ENCODE data around the gene CRYBB1.

Gene CRYBB1

GRCh38 chr22:26656891-26657851, 39.3 kb upstream of the CRYBB1 start, which contains the start of gene MIAT:
MIAT (plus strand) TSS chr22:26657588.
- H4K20me1 ChIP-seq (ENCODE audit: insufficient read depth, low read length): no peaks in the 10 kb centered on the region
- H3K4me3 ChIP-seq (ENCODE audit: low read depth in 1 of 2, low read length in 2 of 2): peak within 1 kb of the TSS; percentile 8 to 59; a peak in 3 of 4 replicates
- H3K9me3 ChIP-seq (ENCODE audit: insufficient read depth, low read length, severe bottlenecking): no peaks in the 10 kb centered on the region
- DNase-seq (peak; percentile 39), ATAC-seq (ENCODE audit: insufficient read depth, low read depth) (peak; percentile 19; the same call in 1 of the 3 replicates)
- H3K27ac ChIP-seq (ENCODE audit: low read length): peak within 1 kb of the TSS; percentile 55; the same call in 1 of the 2 replicates
- H3K4me1 ChIP-seq (ENCODE audit: insufficient read depth, low read length): peaks cover 25% of the 10 kb centered on the region
- no peaks in the 10 kb centered on the region for H3K36me3 ChIP-seq (ENCODE audit: insufficient read depth, low read length)
- H3K9ac ChIP-seq (ENCODE audit: low read depth, low read length): peak within 1 kb of the TSS; percentile 52
- peak; percentile 85 for TF ChIP-seq EZH2 (IDR thresholded peaks at IDR 0.05; ENCODE audit: borderline replicate concordance, low read depth, low read length, severe bottlenecking)
- no peak for TF ChIP-seq CTCF (IDR thresholded peaks at IDR 0.05; ENCODE audit: borderline replicate concordance, extremely low read depth, low read length, poor library complexity, severe bottlenecking)
- peak within 1 kb of the TSS; percentile 90 for H3K4me2 ChIP-seq (ENCODE audit: insufficient read depth, low read length)
- peak within 1 kb of the TSS; percentile 80 for H2AFZ ChIP-seq (ENCODE audit: low read depth, low read length)
- H3K27me3 ChIP-seq (ENCODE audit: insufficient read depth, low read length, poor library complexity): peaks cover 16% of the 10 kb centered on the region
- H3K79me2 ChIP-seq (ENCODE audit: insufficient read depth, low read length): no peaks in the 10 kb centered on the region

GRCh38 chr22:26651815-26652214, 34.0 kb upstream of the CRYBB1 start:
- H3K79me2 ChIP-seq (ENCODE audit: insufficient read depth, low read length): no peaks in the 10 kb centered on the region
- no peak overlapping the region for H2AFZ ChIP-seq (ENCODE audit: low read depth, low read length)
- H3K4me3 ChIP-seq (ENCODE audit: low read depth in 1 of 2, low read length in 2 of 2): no peak overlapping the region
- H3K9ac ChIP-seq (ENCODE audit: low read depth, low read length): no peak overlapping the region
- no peaks in the 10 kb centered on the region for H3K36me3 ChIP-seq (ENCODE audit: insufficient read depth, low read length)
- H4K20me1 ChIP-seq (ENCODE audit: insufficient read depth, low read length): no peaks in the 10 kb centered on the region
- H3K4me2 ChIP-seq (ENCODE audit: insufficient read depth, low read length): no peak overlapping the region
- TF ChIP-seq EZH2 (IDR thresholded peaks at IDR 0.05; ENCODE audit: borderline replicate concordance, low read depth, low read length, severe bottlenecking) (no peak), CTCF (IDR thresholded peaks at IDR 0.05; ENCODE audit: borderline replicate concordance, extremely low read depth, low read length, poor library complexity, severe bottlenecking) (no peak)
- H3K9me3 ChIP-seq (ENCODE audit: insufficient read depth, low read length, severe bottlenecking): no peaks in the 10 kb centered on the region
- peaks cover 26% of the 10 kb centered on the region for H3K4me1 ChIP-seq (ENCODE audit: insufficient read depth, low read length)
- DNase-seq (no peak), ATAC-seq (ENCODE audit: insufficient read depth, low read depth) (no peak)
- H3K27ac ChIP-seq (ENCODE audit: low read length): no peak overlapping the region
- H3K27me3 ChIP-seq (ENCODE audit: insufficient read depth, low read length, poor library complexity): peaks cover 5% of the 10 kb centered on the region

DNA sequence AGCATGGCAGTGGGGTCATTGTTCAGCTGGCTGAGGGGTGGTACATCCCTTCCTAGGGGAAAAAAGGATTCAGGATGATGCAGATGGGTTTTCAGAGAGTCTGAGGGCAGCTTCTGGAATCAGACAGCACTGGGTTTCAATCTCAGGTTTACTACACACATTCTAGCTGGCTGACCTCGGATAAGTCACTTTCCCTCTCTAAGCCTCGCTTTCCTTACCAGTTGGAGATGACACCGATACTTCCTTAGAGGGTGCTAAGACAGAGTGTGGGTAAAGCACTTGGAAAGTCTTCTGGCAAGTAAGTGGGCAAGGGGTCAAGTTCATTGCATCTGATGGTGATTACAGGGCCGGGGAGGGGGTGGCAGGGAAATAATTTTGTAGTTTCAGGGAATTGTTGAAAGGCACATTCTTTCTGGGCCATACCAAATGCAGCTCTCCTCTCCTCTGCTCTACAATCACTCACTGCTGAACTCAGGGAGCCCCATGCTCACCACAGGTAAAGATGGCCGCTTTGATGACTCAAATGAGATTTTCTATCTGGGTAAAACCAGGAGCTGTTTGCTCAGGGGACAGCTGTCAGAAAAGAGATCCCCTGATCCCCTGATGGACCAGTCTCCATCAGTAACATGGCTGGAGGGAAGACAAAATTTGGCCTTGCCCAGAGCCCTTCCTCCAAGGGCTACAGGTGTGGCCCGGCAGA, 33.0 kb upstream of the CRYBB1 start:
- Histone ChIP-seq H3K27me3 (ENCODE audit: insufficient read depth, low read length, poor library complexity) (peaks cover 5% of the 10 kb centered on the region), H4K20me1 (ENCODE audit: insufficient read depth, low read length) (no peaks in the 10 kb centered on the region), H2AFZ (ENCODE audit: low read depth, low read length) (no peak overlapping the region), H3K4me2 (ENCODE audit: insufficient read depth, low read length) (no peak overlapping the region), H3K79me2 (ENCODE audit: insufficient read depth, low read length) (no peaks in the 10 kb centered on the region), H3K27ac (ENCODE audit: low read length) (no peak overlapping the region), H3K9ac (ENCODE audit: low read depth, low read length) (no peak overlapping the region), H3K4me1 (ENCODE audit: insufficient read depth, low read length) (peaks cover 27% of the 10 kb centered on the region), H3K36me3 (ENCODE audit: insufficient read depth, low read length) (no peaks in the 10 kb centered on the region), H3K4me3 (ENCODE audit: low read depth in 1 of 2, low read length in 2 of 2) (no peak overlapping the region), H3K9me3 (ENCODE audit: insufficient read depth, low read length, severe bottlenecking) (no peaks in the 10 kb centered on the region)
- ATAC-seq (ENCODE audit: insufficient read depth, low read depth) (no peak), DNase-seq (no peak)
- TF ChIP-seq EZH2 (IDR thresholded peaks at IDR 0.05; ENCODE audit: borderline replicate concordance, low read depth, low read length, severe bottlenecking): no peak
- no peak for TF ChIP-seq CTCF (IDR thresholded peaks at IDR 0.05; ENCODE audit: borderline replicate concordance, extremely low read depth, low read length, poor library complexity, severe bottlenecking)

Data from DND-41 (cell line).